A549 treated with AZD9567 at 1 μM for 4 hours (cell line): ENCODE data around the gene NUP42. TPM values are rescaled to one million over a fixed set of nuclear protein-coding genes. Genes with fewer than 3 reads are reported as not detected.

Experiments
- total RNA-seq: library from RNA; stranded (reverse); fragments of 200-300 nt; extraction: Qiagen RNA extraction; gene quantifications from 5 replicates; pipeline ENCODE4 v1.2.3, GENCODE V29; 2022; ENCODE audit not compliant: insufficient read depth

The NUP42 gene
- total RNA-seq, result 27.2 to 53.4 TPM (median 30.3 TPM) in 5 replicates

DNA sequence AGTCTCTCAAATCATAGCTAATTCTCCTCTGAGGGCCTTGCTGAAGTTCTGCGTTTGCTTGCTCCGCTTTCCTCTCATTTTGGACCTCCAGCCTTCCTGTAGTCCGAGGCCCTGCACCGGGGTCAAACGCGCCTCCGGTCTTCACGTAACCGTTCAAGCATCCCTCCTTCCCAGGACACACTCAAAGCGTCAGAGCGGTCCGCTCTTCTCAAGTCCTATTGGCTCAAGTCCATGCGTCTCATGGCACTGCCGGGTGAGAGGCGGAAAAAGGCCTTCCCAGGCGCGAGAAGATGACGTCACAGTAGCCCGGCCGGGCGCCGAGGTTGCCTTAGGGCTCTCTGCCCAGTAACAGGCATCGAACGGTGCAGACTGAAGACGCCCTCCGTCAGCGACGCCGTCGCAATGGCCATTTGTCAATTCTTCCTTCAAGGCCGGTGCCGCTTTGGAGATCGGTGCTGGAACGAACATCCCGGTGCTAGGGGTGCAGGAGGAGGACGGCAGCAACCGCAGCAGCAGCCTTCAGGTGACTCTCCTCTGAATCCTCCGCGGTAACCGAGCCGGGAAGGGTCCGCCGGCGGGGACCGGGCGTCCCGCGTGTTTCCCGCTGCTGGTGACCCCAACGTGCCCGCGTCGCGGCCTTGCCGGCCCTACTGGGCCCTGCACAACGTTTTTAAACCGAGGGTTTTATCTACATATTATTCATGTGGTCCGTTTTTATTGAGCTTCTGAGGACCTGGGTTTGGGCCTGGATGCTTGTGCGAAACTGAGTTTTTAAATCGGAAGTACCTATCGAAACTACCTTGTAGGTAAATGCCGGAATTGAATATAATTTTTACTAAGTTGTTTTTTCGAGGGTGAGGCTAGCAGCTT, at the start of gene NUP42:
NUP42 (plus strand) TSS at position 365 of the 870 bp plus-strand sequence; CDS start at position 403, 38 bp downstream.

GRCh38 chr7:23246555-23246954, 64.7 kb downstream of the NUP42 start, which contains the start of gene GPNMB:
Gene GPNMB (plus strand): TSS chr7:23246775. CDS start chr7:23246858, 83 bp downstream.

Other genes with a start within 250 kb of the NUP42 start
- 16.6 to 26.5 TPM (median 22.3 TPM) in 5 replicates for gene HYCC1, start 167.9 kb upstream of the NUP42 start, total RNA-seq
- gene KLHL7, start 76.3 kb upstream of the NUP42 start, total RNA-seq, result 22.3 to 28.2 TPM (median 25.9 TPM) in 5 replicates
- gene GPNMB, start 64.7 kb downstream of the NUP42 start, total RNA-seq, result 2.0 to 9.7 TPM (median 2.1 TPM) in 5 replicates
- 54.8 to 104 TPM (median 95.0 TPM) in 5 replicates for gene MALSU1, start 117.3 kb downstream of the NUP42 start, total RNA-seq